H9 (cell line): ENCODE results near the gene PIAS4. TPM values are rescaled to one million over a fixed set of nuclear protein-coding genes. Genes with fewer than 3 reads are reported as not detected.

ENCODE experiments used
- DNase-seq: peaks from one replicate; pipeline ENCODE4 v3.0.0-alpha.2; 2017
- H2AFZ ChIP-seq: one replicate; pipeline ENCODE4 v1.6.1; 2013; ENCODE audit warnings: mild to moderate bottlenecking, low read length, control low read depth, moderate library complexity
- H2AK5ac ChIP-seq: 2 replicates; pipeline ENCODE4 v1.6.1; 2013; ENCODE audit warnings: low read length, control low read depth, mixed read lengths; ENCODE audit not compliant: insufficient read length
- H2BK120ac ChIP-seq: one replicate; pipeline ENCODE4 v1.6.1; 2013; ENCODE audit warnings: low read depth, mild to moderate bottlenecking, low read length, control low read depth, inconsistent platforms; ENCODE audit not compliant: poor library complexity, severe bottlenecking
- H2BK12ac ChIP-seq: 2 replicates; pipeline ENCODE4 v1.6.1; 2013; ENCODE audit warnings: low read length, control low read depth, mixed read lengths, low read depth; ENCODE audit not compliant: insufficient read length
- H2BK15ac ChIP-seq: 2 replicates; pipeline ENCODE4 v1.6.1; 2013; ENCODE audit warnings: low read depth, low read length, control low read depth
- H2BK20ac ChIP-seq: one replicate; pipeline ENCODE4 v1.6.1; 2013; ENCODE audit warnings: low read depth, mild to moderate bottlenecking, low read length, control low read depth, inconsistent platforms; ENCODE audit not compliant: poor library complexity, severe bottlenecking
- H2BK5ac ChIP-seq: 2 replicates; pipeline ENCODE4 v1.6.1; 2013; ENCODE audit warnings: low read length, control low read depth, mixed read lengths; ENCODE audit not compliant: insufficient read length
- H3K14ac ChIP-seq: 2 replicates; pipeline ENCODE4 v1.6.1; 2013; ENCODE audit warnings: low read length, control low read depth; ENCODE audit not compliant: insufficient read depth
- H3K18ac ChIP-seq: 2 replicates; pipeline ENCODE4 v1.6.1; 2013; ENCODE audit warnings: low read depth, mild to moderate bottlenecking, mixed read lengths, low read length, control low read depth; ENCODE audit not compliant: insufficient read length
- H3K23ac ChIP-seq: 2 replicates; pipeline ENCODE4 v1.6.1; 2013; ENCODE audit warnings: low read length, control low read depth, mixed read lengths, low read depth; ENCODE audit not compliant: insufficient read length
- H3K23me2 ChIP-seq: 2 replicates; pipeline ENCODE4 v1.6.1; 2013; ENCODE audit warnings: low read depth, mild to moderate bottlenecking, mixed read lengths, low read length, control low read depth; ENCODE audit not compliant: insufficient read length, poor library complexity, severe bottlenecking
- H3K27ac ChIP-seq: 2 replicates; pipeline ENCODE4 v1.5.1; 2013; ENCODE audit warnings: low read length, control low read depth, mixed read lengths, low read depth; ENCODE audit not compliant: insufficient read length
- H3K27me3 ChIP-seq: 2 replicates; pipeline ENCODE4 v1.6.1; 2013; ENCODE audit warnings: low read length, control low read depth, inconsistent platforms; ENCODE audit not compliant: insufficient read depth
- H3K4ac ChIP-seq: 2 replicates; pipeline ENCODE4 v1.6.1; 2013; ENCODE audit warnings: low read depth, mild to moderate bottlenecking, control low read depth, inconsistent platforms, low read length, moderate library complexity
- H3K4me1 ChIP-seq: 2 replicates; pipeline ENCODE4 v1.6.1; 2013; ENCODE audit warnings: low read length, control low read depth, inconsistent platforms; ENCODE audit not compliant: insufficient read depth
- H3K4me2 ChIP-seq: 2 replicates; pipeline ENCODE4 v1.6.1; 2013; ENCODE audit warnings: low read length, control low read depth, mixed read lengths; ENCODE audit not compliant: insufficient read length, insufficient read depth
- H3K56ac ChIP-seq: 2 replicates; pipeline ENCODE4 v1.6.1; 2013; ENCODE audit warnings: low read depth, mild to moderate bottlenecking, mixed read lengths, low read length, control low read depth; ENCODE audit not compliant: insufficient read length
- H3K79me1 ChIP-seq: 2 replicates; pipeline ENCODE4 v1.6.1; 2013; ENCODE audit warnings: low read depth, mild to moderate bottlenecking, moderate library complexity, low read length, control low read depth, inconsistent platforms; ENCODE audit not compliant: insufficient read depth, poor library complexity, severe bottlenecking
- H3K79me2 ChIP-seq: 2 replicates; pipeline ENCODE4 v1.6.1; 2013; ENCODE audit warnings: low read length, control low read depth, inconsistent platforms; ENCODE audit not compliant: insufficient read depth
- H3K9ac ChIP-seq: 2 replicates; pipeline ENCODE4 v1.6.1; 2013; ENCODE audit warnings: low read length, control low read depth, mixed read lengths; ENCODE audit not compliant: insufficient read length; ENCODE audit errors: extremely low read depth
- H3K9me3 ChIP-seq: one replicate; pipeline ENCODE4 v1.6.1; 2013; ENCODE audit warnings: low read depth, low read length, inconsistent platforms; ENCODE audit not compliant: control insufficient read depth
- H3T11ph ChIP-seq: one replicate; pipeline ENCODE4 v1.6.1; 2013; ENCODE audit warnings: mild to moderate bottlenecking, low read length, control low read depth, inconsistent platforms
- H4K20me1 ChIP-seq: one replicate; pipeline ENCODE4 v1.6.1; 2013; ENCODE audit not compliant: control insufficient read depth, insufficient read length, insufficient read depth
- H4K5ac ChIP-seq: 2 replicates; pipeline ENCODE4 v1.6.1; 2013; ENCODE audit warnings: low read depth, mild to moderate bottlenecking, mixed read lengths, low read length, control low read depth; ENCODE audit not compliant: insufficient read length
- H4K8ac ChIP-seq: replicated peaks from 2 replicates; pipeline ENCODE4 v1.6.1; 2013; ENCODE audit warnings: low read length, control low read depth, mixed read lengths, low read depth; ENCODE audit not compliant: insufficient read length
- H4K91ac ChIP-seq: 2 replicates; pipeline ENCODE4 v1.6.1; 2013; ENCODE audit warnings: low read depth, mild to moderate bottlenecking, moderate library complexity, mixed read lengths, low read length, control low read depth; ENCODE audit not compliant: insufficient read length
- H3K27ac Mint-ChIP-seq, 3 experiments: 2 replicates in 2 of 3; 3 replicates in 1 of 3; pipeline ENCODE4 v1.8.0; 2020 to 2021; ENCODE audit warnings: mixed read lengths in 3 of 3, mild to moderate bottlenecking in 1 of 3, moderate library complexity in 1 of 3
- H3K27me3 Mint-ChIP-seq: 2 replicates; pipeline ENCODE4 v1.8.0; 2021; ENCODE audit warnings: low read depth, mild to moderate bottlenecking, moderate library complexity, mixed read lengths
- H3K36me3 Mint-ChIP-seq, 3 experiments: 2 replicates in 2 of 3; 3 replicates in 1 of 3; pipeline ENCODE4 v1.8.0; 2020 to 2021; ENCODE audit warnings: low read depth in 3 of 3, mixed read lengths in 3 of 3; ENCODE audit not compliant: insufficient read depth in 1 of 3
- H3K4me1 Mint-ChIP-seq, 2 experiments: 2 replicates each; pipeline ENCODE4 v1.8.0; 2020; ENCODE audit warnings: mixed read lengths in 2 of 2
- H3K4me3 Mint-ChIP-seq, 2 experiments: 2 replicates in 1 of 2; 3 replicates in 1 of 2; pipeline ENCODE4 v1.8.0; 2020 to 2021; ENCODE audit warnings: mild to moderate bottlenecking in 2 of 2, mixed read lengths in 2 of 2, moderate library complexity in 1 of 2
- H3K9me3 Mint-ChIP-seq, 2 experiments: 2 replicates in 1 of 2; 3 replicates in 1 of 2; pipeline ENCODE4 v1.8.0; 2020; ENCODE audit warnings: mild to moderate bottlenecking in 2 of 2, mixed read lengths in 2 of 2, moderate library complexity in 1 of 2
- CTCF ChIP-seq: fragments of 200-600 bp; sonication (generic); conservative IDR thresholded peaks from 3 replicates; pipeline ENCODE4 v1.8.0; 2021; ENCODE audit warnings: antibody characterized with exemption, mild to moderate bottlenecking
- WGBS: extraction: QIAGEN DNeasy Blood & Tissue Kit; methylation state at CpG from one replicate; pipeline ENCODE4 v1.1.7; 2013; ENCODE audit warnings: missing lambda C conversion rate, low lambda C conversion rate, mixed read lengths; ENCODE audit not compliant: insufficient read length; ENCODE audit errors: extremely low coverage; 5-methylcytosine and 5-hydroxymethylcytosine counted together
- total RNA-seq: library from RNA; stranded (reverse); gene quantifications from 2 replicates; pipeline ENCODE4 v1.2.1, GENCODE V29; 2021

Gene PIAS4
- total RNA-seq, 1 experiment from 2014 or later: 52.0 TPM

GRCh38 chr19:4071610-4072009, 64.1 kb downstream of the PIAS4 start:
- Histone ChIP-seq H3K27ac (no peak overlapping the region), H2AFZ (no peak overlapping the region), H3K23me2 (peaks cover 3% of the 10 kb centered on the region), H3K18ac (no peak overlapping the region), H3T11ph (no peak overlapping the region), H3K9ac (no peak overlapping the region), H3K23ac (no peak overlapping the region), H3K4me1 (no peaks in the 10 kb centered on the region; the same call in 1 of the 2 replicates), H3K4me2 (no peak overlapping the region), H2BK15ac (no peak overlapping the region), H4K5ac (no peak overlapping the region), H3K56ac (no peak overlapping the region), H3K14ac (no peak overlapping the region), H4K91ac (no peak overlapping the region), H2BK5ac (no peak overlapping the region), H2BK12ac (no peak overlapping the region), H3K79me2 (no peaks in the 10 kb centered on the region), H2BK20ac (no peak overlapping the region), H4K8ac (no peak overlapping the region), H2BK120ac (no peak overlapping the region), H3K9me3 (no peaks in the 10 kb centered on the region), H3K4ac (no peak overlapping the region), H3K27me3 (peaks cover 10% of the 10 kb centered on the region; the same call in 1 of the 2 replicates), H2AK5ac (no peak overlapping the region), H4K20me1 (no peaks in the 10 kb centered on the region), H3K79me1 (no peaks in the 10 kb centered on the region)
- no peak overlapping the region for H3K27ac Mint-ChIP-seq
- no peaks in the 10 kb centered on the region; a peak in 2 of 5 replicates for H3K9me3 Mint-ChIP-seq
- WGBS: no CpG with 5 or more reads among the region's 3 CpGs
- TF ChIP-seq CTCF: no peak
- H3K4me3 Mint-ChIP-seq: no peak overlapping the region
- peaks cover 40% of the 10 kb centered on the region for H3K27me3 Mint-ChIP-seq
- H3K4me1 Mint-ChIP-seq: peaks cover 5 to 13% of the 10 kb centered on the region in 2 experiments
- no peak for DNase-seq
- no peaks in the 10 kb centered on the region for H3K36me3 Mint-ChIP-seq
